GM18511 (cell line): Measurements from ENCODE around the gene MAGI2.

Experiments used
- ATAC-seq: cut with Tn5 transposase; IDR thresholded peaks from one replicate; pipeline ENCODE4 v1.9.1; 2021; ENCODE audit warnings: mild to moderate bottlenecking, moderate library complexity; ENCODE audit not compliant: unreplicated experiment

MAGI2 gene

DNA sequence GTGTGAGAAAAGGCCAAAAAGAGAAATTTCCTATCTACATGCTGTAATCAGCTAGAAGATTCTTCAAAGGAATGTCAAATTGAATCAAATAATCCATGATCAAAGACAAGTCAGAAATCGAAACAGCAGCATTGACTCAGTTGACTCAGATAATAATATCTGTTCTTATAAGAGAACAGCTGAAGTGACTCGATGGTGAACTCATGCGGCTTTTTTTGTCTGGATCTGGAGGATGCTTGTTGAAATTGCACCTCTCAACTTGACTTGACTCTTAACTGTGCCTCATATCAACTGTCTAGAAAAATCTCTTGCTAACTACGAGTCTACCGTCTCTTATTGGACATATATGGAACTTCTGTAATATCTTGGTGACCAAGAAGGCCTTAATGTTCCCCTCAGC lies 1055.4 kb downstream of the MAGI2 start:
- no peak for ATAC-seq

DNA sequence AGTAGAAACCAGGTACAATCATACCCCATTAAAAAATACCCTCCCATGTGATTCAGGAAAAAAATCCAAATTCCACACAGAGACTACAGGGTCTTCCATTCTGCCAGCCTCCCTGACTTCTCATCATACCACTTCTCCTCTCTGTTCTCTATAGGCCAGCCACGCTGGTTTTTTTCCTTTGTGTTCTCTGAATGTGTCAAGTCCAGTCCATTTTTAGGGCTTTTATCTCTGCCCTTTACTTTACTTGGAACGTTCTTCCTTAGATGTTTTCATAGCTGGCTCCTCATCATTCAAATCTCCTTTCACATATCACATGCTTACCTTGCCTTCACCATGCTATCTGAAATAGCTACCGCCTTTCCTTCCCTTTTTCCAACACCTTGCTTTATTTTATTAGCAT lies 1057.3 kb downstream of the MAGI2 start:
- ATAC-seq: no peak

DNA sequence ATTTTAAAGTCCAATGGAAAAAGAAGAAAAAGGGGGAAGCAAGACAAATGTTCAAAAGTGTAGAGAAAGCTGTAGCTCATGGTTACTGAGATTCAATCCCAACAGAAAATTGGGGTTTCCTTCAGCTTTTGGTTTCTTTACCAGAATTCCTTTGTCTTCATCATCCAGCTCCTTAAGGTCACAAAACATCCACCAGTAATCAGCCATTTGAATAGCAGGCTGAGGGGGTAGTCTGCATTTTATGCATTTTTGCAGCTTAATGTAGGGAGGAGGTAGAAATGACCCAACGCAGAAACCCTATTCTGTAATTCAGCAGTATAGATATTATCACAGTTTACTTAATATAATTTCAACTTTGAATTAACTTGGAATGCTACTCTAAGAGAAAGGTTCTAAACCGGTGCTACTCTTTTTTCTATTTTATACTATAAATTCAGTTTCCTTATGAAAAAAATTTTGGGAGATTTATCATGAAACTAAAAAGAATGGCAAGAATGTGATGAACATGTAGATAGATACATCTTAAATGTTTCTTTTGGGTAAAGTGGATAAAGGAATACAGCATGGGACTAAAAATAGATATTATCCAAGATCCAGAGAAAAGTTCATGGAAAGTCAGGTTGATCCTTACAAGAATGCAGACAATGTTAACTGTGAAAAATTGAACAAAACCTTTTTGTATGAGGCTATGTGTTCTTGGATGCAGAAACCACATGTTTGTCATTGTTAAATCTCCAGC lies 1058.0 kb downstream of the MAGI2 start:
- ATAC-seq: no peak

DNA sequence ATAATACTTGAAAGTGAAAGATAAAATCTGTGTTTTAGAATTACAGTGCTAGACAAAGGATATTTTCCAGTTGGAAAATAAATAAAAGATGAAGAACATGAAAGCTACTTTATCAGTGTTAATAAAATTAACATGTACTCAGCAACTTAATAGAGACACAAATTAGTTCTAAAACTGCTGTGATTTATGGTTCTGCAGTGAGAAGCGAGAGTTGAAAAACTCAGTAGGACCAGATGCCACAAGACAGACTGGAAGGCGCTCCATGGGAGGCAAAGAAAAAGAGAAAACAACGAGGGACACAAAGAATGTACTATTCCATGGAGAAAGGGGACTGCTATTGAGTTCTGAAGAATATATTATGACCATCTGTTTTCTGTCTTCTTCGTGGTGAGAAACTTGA lies 1064.4 kb downstream of the MAGI2 start:
- ATAC-seq: no peak

DNA sequence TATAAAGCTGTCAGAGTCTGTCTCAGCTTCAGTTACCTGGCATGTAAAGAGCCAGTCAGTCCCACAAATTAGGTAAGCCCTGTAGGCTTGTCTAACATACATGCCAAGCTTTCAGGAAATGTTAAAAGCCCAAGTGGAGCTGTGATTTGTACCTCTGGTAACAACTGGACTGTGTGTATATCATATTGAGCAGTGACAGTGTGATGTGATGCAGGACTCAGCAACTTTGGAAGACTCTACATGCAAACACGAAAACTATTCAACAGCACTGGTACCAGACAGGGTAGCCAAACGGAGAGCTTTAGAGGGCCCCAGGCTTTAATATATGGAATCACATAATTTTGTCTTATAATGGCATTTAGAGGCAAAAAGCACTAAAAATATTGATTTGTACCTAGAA lies 1066.9 kb downstream of the MAGI2 start:
- no peak for ATAC-seq

DNA sequence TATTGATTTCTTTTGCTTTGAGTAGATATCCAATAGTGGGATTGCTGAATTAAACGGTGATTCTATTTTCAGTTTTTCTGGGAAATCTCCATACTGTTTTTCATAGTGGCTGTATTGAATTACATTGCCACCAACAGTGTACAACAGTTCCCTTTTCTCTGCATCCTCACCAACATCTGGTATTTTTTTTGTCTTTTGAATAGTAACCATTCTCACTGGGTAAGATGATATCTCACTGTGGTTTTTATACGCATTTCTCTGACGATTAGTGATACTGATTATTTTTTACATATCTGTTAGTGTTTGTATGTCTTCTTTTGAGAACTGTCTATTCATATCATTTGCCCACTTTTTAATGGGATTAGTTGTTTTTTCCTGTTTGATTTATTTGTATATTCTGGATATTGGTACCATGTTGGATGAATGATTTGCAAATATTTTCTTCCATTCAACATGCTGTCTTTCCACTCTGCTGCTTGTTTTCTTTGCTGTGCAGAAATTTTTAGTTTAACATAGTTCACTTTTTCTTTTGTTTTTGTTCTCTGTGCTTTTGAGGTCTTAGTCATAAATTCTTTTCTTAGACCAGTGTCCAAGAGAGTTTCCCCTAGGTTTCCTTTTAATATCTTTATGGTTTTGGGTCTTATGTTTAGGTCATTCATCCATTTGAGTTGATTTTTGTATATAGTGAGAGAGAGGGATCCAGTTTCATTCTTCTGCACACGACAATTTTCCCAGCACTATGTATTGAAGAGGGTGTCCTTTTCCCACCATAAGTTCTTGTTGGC lies 1070.2 kb downstream of the MAGI2 start:
- no peak for ATAC-seq

DNA sequence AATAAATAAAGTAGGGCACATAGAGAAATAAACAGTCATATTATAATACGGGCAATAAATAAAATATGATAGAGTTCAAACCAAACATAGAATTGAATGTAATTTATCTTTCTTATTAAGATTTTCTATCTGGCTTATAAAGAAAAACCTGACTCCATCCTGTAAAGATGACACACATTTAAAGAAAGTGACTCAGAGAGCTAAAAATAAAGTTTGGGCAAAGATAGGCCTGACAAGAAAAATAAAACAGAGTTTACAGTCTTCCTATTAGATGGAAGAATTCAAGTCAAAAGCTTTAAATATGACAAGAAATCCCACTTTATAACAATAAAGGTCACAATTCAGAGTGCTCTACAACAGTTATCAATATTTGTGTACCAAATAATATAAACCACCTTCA lies 1074.3 kb downstream of the MAGI2 start:
- ATAC-seq: no peak

DNA sequence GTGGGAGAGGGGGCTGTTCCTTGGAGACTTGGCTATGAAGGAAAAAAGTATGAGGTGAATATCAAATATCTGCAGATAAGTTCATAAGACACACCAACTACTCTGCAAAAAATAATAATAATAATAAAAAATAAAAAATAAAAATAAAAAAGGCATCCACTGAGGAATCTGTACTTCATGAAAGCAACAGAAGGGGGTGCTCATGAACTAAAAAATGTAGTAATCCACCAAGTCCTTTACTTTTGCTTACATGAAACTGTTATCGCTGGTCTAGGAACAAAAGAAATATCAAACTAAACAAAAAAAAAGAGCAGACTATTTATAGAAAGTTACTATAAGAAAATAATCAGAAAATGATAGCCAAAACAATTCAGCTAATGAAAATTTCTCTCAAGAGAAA lies 1075.9 kb downstream of the MAGI2 start:
- ATAC-seq: no peak

DNA sequence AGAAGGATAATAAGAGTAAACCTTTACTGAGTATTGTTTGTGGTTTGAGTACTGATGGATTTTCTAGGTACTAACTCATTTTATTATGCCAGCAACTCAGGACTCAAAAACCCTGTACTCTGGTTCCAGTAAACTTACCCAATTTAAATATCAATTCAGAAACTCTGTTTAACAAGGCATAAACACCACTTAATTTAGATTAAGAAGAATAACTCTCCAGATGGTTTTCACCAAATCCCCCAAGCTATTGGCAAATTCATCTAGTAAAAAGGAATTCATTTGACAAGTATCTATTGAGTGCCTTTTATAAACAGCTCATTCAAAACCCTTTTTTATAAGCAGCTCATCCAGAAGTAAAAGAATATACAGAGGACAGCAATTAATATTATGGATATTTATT lies 1082.5 kb downstream of the MAGI2 start:
- ATAC-seq: no peak

DNA sequence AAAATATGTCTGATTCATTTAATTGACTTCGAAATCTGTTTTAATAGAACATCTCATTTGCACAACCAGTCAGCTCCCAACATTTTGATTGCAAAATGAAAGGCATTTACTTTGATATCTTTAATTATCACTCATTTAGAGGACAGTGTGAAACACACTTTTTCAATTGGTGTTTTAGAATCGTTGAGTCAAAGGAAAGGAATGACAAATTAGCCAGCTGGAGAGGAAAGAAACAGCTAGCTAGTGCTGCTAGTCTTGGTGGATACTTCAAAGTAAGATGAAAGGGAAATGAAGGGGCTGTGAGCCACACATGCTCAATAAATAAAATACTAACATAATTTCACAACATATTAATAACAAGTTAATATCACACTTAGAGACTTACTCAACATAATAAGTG lies 1084.7 kb downstream of the MAGI2 start:
- ATAC-seq: no peak

DNA sequence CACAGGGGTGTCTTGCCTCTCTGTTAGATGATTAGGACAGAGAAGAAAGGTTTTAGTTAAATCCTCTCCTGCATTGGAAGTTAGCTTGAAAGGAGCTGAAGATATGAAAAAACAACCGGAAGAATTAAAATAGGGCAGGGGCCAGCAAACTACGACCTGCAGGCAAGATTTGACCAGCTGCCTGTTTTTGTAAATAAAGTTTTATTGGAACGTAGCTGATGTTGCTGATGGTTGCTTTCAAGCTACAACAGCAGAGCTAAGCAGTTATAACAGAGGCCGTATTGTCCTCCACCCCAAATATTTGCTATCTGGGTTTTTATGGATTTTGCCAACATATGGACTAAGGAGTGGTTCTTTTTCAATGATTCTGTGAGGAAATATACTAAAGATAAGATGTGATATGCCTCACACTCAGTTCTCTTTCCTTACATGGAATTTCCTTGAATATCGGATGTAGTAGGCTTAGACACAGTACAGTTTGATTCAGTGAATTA lies 1086.1 kb downstream of the MAGI2 start:
- no peak for ATAC-seq

DNA sequence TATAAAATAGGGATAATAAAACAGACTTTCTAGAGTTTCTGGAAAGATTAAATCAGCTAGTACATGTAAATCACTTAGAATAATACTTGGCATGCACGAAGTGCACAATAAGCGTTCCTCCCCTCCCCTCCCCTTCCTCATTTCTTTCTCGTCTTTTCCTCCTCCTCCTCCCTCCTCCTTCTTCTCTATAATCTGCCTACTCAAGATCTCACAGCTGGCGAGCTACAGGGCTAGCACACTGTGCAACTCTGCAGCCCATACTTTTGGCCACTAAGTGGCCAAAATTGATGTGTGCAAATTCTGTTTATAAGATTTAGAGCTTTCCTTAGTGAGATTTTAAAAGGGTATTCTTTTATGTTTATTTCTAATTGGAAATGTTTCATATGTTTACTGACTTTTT lies 1089.6 kb downstream of the MAGI2 start:
- ATAC-seq: no peak

DNA sequence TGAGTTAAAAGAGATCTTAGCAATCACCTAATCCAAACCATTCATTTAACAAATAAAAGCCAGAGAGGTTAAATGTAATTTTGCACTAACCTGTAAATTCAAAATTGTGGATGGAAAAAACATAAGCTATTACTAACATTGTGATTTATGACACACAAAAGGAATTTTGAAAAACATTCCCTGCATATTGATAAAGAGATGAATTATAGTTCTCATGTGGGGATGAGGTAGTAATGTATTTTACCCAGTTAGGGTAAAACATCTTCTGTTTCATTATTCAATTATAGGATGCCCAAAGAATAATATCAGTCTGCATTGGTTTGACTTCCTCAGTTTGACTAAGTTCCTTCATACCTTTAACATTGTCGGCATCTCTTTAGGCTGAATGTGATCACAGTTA lies 1093.6 kb downstream of the MAGI2 start:
- ATAC-seq: no peak

DNA sequence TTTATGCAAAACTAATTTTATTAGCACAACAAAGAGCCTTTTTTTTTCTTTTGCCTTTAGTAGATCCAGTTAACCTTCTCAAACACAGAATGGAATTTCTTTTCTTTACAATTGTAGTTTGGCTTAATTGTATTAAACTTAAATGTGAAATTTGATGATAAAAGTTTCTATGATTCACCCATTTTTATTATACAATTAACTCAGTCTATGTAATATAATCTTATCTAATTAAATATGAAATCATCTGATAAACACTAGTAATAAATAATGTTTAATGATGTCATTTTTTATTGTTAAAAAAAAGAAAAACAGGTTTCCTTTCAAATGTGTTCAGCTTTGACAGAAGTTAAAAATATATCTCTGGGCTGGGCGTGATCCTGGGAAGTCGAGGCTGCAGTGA lies 1095.8 kb downstream of the MAGI2 start:
- ATAC-seq: no peak

DNA sequence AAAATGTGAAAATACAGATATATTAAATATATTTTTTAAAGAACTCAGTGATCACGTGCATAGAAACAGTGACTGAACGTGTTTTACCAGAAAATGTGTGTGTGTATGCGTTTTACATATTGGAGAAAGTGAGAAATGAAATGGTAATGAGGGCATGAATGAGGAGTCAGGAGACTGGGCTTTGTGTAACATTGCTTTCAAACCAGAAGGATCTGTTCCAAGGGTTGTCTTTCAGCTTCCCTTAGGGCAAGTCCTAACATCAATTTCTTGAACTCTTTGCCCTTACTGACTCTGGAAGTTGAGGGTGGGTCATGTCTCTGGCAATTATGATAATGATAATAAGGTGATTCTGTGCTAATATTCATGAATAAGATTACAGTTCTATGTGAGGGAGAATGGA lies 1097.6 kb downstream of the MAGI2 start:
- no peak for ATAC-seq

DNA sequence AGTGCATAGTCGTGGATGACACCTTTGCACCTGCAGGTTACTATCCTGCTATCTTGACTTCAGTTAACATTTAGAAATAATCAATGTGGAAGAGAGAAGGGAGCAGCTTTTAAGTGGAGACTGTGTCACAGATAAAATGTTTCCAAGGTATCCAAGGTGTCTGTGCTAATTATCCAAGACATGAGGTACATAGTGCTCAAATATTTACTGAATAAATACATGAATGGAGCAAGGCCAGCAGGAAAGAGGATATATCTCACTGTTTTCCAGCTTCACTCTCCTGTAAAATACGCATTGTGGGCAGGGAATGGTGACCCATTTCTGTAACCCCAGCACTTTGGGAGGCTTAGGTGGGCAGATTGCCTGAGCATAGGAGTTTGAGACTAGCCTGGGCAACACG lies 1102.5 kb downstream of the MAGI2 start:
- ATAC-seq: no peak

DNA sequence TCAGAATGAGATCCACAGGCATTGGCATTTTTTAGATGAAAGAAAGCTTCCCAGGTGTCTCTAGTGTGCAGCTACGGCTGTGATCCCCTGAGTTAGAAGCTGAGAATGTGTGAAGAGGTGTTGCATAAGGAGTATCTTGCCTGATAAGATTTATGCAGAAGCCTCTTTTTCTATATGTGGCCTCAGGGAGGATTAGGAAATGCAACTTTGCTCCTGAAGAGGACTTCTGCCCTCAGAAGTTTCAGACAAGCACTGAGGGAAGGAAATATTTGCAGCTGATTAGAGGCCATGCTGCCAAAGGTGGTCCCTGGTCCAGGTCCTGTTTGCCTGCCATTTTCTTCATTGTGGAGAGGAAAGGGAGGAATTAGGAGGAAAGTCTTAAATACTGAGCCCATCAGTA lies 1103.1 kb downstream of the MAGI2 start:
- no peak for ATAC-seq

DNA sequence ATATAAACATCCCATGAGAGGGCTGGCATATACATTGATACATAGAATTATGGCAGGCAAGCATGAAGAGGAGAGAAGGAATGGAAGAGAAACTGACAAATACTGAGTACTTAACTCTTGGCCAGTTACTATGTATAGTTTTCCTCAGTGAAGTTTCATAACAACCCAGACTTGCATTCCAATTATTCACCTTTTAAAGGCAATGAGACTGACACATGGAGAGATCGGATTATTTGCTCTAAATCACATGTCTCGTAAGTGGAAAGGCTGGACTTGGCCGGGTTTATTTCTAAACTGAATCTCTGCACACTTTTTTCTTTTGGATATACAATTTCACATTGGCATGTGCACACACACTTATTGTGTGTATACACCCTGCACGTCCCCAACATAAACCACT lies 1106.6 kb downstream of the MAGI2 start:
- no peak for ATAC-seq

DNA sequence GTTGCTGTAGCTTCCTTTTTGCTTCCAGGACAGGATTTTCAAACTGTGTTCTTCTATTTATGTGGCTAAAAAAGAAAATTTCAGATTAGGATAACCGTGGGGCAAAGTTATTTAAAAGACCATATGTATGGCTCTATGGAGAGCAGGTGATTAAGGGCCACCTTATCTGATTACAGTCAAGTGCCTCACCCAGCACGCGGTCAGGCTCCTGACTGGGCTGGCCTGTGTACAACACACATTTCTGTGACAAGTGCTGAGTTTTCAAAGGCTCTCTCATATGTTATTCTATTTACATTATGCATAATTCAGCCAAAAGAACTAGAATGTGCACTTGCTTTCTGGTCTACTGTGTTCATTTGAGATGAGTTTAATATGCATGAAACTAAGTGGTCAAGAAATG lies 1107.5 kb downstream of the MAGI2 start:
- no peak for ATAC-seq

DNA sequence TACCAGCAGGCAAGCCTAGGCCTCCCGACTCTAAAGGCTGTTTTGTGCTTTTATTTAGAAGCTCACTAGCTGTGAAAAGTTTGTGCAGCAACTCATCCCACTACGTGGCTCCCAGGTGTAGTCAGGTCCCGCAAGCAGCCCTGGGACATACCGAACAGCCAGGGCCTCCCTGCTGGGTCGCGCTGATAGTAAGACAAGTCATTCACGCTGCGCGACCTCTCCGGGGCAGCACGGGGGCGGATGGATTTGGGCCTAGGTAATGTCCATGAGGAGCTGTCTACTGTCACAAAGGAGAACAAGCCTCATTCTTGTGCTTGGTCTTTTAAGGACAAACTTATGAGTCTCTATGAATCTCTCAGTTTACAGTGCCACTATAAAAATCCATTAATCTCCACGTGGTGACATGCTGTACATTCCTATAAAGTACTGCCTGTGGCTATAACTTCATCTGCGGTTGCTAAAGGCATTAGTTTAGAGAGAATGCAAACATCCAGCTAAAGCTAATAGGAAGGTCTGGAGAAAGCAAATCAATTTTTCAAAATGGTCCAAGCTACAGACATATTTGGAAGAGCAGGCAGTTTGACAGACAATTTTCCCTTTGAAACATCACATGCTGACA lies 1108.1 kb downstream of the MAGI2 start:
- ATAC-seq: no peak

DNA sequence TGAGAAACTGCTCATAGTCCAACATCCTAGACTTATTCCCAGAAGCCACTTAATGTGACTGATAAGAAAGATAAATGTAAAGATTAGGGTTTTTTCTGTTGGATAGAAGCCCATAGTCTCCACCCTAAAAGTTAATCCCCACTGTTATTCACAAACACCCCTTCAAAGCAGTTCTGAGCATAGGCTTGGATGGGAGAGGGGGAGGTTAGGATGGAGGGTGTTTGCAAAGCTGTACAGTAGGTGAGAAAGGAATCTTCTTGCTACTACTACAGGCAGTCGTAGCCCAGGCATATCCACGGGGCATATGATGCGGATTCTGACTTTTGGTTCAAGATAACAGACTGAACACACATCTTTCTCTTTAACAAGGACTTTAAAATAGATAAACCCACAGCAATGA lies 1119.0 kb downstream of the MAGI2 start:
- ATAC-seq: no peak
